SIG-M5 (cell line): ENCODE results near the gene KHSRP.
A peak's percentile ranks its signal among the peaks of the same experiment; 100 is the strongest.

Experiments used
- DNase-seq: peaks from one replicate; lab custom pipeline; 2025; lab: John Stamatoyannopoulos, UW

Gene KHSRP

GRCh38 chr19:6392221-6393073 lies 32.2 kb downstream of the KHSRP start:
- DNase-seq, result no peak

- no peak for DNase-seq
These were observed 37.2 kb downstream of the KHSRP start for GRCh38 chr19:6387372-6387771.

GRCh38 chr19:6384381-6384780 lies 40.2 kb downstream of the KHSRP start:
- no peak for DNase-seq

GRCh38 chr19:6383188-6383587 lies 41.4 kb downstream of the KHSRP start:
- DNase-seq, result no peak

GRCh38 chr19:6381030-6381750 lies 43.4 kb downstream of the KHSRP start:
- no peak for DNase-seq

- no peak for DNase-seq
These were observed 44.9 kb downstream of the KHSRP start for GRCh38 chr19:6379744-6380143.

GRCh38 chr19:6378486-6378885 lies 46.1 kb downstream of the KHSRP start:
- no peak for DNase-seq

GRCh38 chr19:6378041-6378440 lies 46.6 kb downstream of the KHSRP start:
- no peak for DNase-seq

- DNase-seq, result no peak
These were observed 48.0 kb downstream of the KHSRP start for GRCh38 chr19:6376512-6377190.

- DNase-seq, result no peak
These were observed 49.1 kb downstream of the KHSRP start, which contains the start of gene PSPN for GRCh38 chr19:6375411-6376010. Gene PSPN, minus strand, starts transcription at chr19:6375933. Its CDS starts 84 bp downstream, at chr19:6375849.

- DNase-seq, result no peak
These were observed 49.8 kb downstream of the KHSRP start for GRCh38 chr19:6374711-6375410.

- DNase-seq, result no peak
These were observed 50.4 kb downstream of the KHSRP start for GRCh38 chr19:6374161-6374709.

GRCh38 chr19:6373813-6374108 lies 50.9 kb downstream of the KHSRP start:
- DNase-seq, result no peak

GRCh38 chr19:6373096-6373812 lies 51.4 kb downstream of the KHSRP start:
- peak; percentile 73 for DNase-seq

- peak; percentile 97 for DNase-seq
These were observed 52.0 kb downstream of the KHSRP start, which contains the start of gene ALKBH7 for GRCh38 chr19:6372594-6373095. Gene ALKBH7, plus strand, starts transcription at chr19:6372794. Its CDS starts 27 bp downstream, at chr19:6372821.

- no peak for DNase-seq
These were observed 60.3 kb downstream of the KHSRP start for GRCh38 chr19:6364353-6364752.
